CD4-positive, alpha-beta T cell treated with Interleukin-6 for 4 hours (primary cell): Measurements from ENCODE around the gene ARHGEF12.

Experiments used
- DNase-seq: peaks from one replicate; pipeline ENCODE4 v3.0.0-alpha.2; 2020; ENCODE audit warnings: mixed read lengths

Gene ARHGEF12

DNA sequence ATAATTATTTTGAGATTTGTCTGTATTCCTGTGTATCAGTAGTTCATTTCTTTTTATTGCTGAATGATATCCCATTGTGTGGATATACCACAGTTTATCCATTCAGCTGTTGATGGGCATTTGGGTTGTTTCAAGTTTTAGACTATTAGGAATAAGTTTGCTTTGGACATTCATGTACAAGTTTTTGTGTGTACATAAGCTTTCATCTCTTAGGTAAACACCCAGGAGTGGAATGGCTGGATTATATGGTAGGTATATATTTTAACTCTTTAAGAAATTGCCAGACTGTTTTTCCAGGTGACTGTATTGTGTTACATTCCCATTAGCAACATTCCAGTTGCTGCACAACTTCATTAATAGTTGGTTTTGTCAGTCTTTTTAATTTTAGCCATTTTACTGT is 52.0 kb downstream of the ARHGEF12 start:
- no peak for DNase-seq

DNA sequence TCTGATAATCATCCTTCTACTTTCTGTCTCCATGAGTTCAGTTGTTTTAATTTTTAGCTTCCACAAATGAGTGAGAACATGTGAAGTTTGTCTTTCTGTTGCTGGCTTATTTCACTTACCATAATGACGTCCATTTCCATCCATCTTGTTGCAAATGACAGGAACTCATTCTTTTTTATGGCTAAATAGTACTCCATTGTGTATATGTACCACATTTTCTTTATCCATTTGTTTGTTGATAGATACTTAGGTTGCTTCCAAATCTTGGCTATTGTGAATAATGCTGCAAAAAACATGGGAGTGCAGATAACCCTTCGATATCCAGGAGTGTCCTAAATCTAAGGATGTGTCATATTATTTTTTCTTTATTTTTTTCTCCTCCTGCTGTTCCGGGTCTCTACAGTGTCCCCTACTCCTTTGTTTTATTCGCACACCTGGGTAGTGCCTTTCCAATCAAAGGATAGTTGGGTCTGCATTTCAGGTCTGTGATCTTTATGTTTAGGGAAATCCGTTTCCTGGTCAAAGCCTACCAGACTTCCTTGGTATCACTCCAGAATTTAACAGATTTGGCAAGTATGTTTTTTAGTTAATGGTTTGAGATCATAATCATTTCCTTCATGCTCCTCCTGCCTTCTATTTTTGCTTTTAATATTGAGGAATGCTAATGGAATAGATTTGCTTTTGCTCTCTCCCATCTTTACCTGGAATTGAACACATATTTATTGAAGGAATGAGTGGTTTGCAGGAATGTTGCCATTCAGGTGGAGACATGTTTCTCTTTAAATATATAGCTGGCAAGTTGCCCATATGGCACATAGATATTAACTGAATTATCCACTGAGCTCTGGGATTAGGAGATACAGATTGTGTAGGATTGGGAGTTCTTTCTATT is 53.7 kb downstream of the ARHGEF12 start:
- no peak for DNase-seq

DNA sequence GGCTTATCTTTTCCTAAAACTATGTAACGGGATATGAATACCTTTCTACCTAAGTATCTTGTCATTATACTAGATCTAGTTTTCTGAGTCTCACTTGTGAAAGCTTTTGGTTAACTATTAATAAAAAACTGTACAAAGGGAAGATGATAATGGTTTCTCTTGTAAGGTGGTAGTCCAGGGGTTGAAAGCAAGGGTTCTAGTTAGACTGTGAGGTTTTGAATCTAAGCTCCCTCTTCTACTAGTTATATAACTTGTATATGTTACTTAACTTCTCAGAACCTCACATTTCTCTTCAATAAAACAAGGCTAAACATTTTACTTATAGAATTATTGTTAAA is 54.3 kb downstream of the ARHGEF12 start:
- no peak for DNase-seq

DNA sequence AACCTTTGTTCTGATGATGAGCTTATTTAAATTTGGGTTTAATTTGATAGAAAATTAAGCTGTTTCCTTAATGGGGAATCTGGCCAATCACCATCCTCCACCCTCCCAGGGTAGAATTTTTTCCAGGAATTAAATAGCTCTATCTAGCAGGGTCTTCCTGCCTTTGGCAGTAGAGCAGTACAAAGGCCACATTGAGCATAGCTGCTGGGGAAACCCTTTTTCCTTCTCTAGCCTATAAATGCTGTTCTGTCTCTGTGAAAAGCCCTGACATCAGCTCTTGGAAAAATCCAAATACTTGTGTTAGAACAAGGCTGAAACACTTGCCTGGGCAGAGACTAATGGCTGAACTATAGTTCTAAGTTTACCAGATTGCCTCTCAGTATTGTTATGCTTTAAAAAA is 55.1 kb downstream of the ARHGEF12 start:
- DNase-seq: no peak

DNA sequence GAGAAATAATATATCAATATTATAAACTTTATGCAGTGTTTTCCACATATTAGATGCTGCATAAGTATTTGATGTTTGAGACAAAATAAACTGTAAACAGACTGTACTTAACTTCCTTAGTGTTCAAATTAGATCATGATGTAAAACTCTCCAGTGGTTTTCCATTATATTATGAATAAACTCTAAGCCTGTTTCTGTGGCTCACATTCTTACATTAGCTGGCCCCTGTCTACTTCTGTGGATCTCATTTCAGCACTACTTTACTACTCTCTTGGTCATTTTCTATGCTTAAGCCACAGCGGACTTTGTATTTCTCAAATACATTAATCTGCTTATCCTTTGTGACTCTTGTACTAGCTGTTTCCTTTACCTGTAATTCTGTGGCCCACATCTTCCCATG is 55.6 kb downstream of the ARHGEF12 start:
- no peak for DNase-seq

DNA sequence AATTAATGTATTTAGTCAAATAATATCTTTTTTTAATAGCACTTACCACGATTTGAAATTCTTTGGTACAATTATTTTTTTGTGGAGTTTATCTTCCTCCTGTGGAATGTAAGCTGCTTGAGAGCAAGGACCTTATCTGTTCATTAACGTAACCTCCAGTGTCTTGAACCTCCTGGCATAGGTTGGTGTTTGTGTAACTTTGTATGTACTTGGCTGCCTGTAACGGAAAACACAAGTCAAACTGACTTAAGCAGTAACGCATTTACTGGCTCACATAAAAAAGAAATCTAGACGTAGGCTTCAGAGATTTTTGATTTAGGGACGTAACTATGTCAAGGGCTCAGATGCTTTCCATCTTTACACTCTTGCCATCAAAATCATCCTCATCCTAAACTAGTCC is 56.1 kb downstream of the ARHGEF12 start:
- DNase-seq: no peak

DNA sequence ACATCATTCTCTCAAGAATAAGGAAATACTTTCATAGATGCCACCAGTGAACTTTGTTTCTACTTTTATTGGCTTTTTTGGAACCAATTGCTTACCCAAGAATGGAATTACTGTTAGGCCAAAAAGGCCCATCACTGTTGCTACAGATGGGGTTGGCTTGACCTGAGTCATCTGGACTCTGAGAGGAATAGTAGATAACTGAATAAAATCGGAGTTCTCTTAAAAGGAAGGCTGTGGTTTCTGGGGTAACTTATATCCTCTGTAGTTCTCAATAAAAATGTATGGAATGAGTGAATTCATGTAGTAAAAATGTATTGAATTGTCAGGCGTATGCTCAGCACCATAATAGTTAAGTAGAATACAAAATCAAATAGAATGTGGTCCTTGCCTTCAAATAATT is 56.6 kb downstream of the ARHGEF12 start:
- no peak for DNase-seq

DNA sequence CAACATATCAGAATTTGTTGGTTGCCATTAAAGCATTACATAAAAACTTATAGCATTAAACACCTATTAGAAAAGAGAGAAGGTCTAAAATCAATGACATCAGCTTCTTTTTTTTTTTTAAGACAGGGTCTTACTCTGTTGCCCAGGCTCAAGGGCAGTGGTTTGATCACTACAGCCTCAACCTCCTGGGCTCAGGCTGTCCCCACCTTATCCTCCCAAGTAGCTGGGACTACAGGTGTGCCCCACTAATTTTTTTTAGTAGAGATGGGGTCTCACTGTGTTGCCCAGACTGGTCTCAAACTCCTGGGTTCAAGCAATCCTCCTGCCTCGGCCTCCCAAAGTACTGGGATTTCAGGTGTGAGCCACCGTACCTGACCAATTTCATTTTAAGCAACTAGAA is 57.9 kb downstream of the ARHGEF12 start:
- no peak for DNase-seq

DNA sequence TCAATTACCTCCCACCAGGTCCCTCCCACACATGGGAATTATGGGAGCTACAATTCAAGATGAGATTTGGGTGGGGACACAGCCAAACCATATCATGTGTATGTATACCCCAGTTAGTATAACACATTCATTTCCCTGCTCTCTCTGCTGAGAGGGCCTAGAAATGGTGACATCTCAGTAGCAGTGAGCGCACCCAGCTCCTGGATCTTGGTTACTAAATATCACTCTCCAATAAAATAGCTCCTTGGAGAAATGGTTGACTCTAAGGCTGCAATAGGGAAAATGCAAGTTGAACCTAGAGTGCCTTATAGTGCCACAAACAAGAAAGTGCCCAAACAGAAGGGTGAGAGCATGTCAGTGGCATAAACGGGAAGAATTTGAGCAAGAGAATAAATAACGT is 59.6 kb downstream of the ARHGEF12 start:
- no peak for DNase-seq

DNA sequence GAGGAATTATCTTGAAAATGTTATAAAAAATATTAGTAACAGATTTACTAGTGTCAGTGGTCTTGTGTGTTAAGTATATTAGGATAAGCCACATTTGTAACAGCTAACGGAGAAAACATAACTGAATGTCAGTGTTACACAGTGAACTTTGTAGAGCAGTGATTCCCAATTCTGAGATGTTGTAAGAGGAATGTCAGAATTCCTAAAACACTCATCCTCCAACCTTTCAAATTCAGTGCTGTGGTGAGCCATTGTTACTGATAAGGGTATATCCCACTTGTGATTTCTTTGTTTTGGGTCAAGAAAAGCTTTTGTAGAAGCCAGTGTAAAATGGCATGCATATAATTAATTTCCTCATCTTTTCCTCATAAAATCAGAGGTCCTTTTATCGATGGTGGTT is 61.9 kb downstream of the ARHGEF12 start:
- DNase-seq: no peak

DNA sequence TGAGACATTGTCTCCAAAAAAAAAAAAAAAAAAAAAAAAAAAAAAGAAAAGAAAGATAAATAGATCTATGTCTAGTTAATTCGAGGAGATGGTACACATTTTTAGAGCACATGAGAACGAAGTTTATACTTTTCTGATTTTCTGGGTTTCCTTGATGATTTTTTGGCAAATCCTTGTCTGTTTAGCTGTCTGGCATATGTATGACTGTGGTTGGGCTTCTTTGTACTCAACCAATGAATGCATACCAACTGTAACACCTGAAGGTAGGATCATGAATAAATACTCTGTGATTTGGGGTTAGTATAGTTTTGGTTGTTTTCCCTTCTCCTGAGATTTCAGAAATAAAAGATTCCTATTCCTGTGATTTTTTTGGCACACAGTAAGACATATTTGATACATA is 63.1 kb downstream of the ARHGEF12 start:
- DNase-seq: no peak

DNA sequence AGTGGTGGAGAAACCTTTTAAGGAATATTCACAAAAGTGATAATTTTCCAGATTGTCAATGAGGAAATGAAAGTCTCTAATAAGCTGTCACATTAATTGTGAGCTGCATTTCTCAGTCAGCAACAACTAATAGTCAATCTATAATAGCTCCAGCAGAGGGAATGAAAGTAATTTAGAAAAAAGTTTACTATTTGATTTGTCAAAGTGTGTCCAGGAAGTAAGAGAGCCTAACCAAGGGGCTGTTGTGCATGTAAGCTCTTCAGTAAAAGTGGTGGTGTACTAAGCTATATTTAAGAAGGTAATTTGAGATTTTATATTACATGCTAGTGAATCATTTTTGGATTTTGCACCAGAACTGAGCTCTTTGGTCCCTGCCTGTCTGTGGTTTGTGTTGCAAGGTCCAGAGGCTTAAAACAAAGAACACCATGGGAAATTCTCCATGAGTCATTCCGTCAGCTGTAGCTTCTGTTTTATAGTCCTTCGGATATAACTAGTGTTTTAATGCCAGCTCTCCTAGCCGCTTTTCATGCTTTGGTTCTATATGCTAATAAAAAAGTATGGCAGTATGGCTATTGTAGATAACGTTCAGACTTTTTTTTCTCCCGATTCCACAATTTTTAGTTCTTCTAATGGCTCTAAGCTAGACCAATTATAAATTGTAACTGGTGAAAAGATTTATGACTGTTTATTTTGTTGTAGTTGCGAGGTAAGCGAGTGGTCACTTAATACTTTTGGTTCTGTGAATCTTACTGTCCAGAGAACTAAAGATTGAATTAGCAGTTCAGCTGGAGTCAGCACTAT is 64.6 kb downstream of the ARHGEF12 start:
- no peak for DNase-seq

DNA sequence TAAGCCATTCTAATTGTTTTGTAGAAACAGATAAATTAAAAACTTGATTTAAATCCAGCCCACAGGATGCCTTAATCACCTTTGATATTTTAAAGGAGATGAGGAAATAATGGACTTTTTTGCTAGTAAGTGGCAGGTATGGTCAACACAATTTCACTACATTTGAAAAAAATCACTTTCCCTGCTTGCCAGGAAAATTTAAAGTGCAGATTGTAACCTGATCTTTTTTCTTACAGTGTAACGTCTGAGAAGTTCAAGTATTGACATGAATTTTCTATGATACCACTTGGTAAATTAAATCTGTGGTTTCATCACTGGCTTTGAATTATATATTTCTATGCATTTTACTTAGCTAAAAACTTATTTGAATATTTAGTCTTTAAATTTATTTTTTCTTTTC is 65.3 kb downstream of the ARHGEF12 start:
- DNase-seq: no peak

DNA sequence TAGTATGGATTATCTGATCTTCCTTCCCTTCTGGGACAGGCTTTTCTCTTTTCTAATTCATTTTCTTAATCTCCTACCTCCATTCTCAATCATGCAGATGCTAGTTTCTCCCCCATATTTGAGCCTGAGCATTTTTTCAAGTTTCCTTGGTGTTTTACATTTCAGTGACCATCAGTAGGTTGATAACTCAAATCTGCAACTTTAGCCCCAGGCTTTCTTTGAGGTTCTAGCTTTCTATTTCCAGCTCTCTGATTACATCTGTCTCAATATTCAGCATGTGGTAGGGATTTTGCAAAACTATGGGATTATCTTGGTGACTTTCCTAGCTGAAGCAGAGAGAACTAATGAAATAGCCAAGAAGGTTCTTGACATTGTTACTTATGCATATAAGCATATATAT is 67.8 kb downstream of the ARHGEF12 start:
- DNase-seq: no peak

DNA sequence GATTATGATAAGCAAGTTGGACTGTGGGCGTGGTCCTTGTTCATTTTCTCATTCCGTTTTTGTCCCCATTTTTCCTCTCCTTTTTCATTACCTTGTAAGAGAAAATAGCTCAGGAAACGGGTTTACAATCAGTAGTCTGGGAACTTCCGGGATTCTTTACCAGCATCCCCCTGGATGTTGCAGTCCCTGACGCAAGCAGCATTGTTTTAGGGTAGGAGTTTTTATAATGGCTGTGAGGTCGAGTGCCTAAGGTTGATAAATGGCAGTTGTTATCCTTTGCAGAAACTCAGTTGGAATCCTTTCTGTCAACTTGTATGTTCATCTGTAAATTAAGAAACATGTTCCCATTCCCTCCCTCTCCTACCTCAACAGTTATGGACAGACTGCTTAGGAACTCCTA is 68.3 kb downstream of the ARHGEF12 start:
- DNase-seq: no peak

DNA sequence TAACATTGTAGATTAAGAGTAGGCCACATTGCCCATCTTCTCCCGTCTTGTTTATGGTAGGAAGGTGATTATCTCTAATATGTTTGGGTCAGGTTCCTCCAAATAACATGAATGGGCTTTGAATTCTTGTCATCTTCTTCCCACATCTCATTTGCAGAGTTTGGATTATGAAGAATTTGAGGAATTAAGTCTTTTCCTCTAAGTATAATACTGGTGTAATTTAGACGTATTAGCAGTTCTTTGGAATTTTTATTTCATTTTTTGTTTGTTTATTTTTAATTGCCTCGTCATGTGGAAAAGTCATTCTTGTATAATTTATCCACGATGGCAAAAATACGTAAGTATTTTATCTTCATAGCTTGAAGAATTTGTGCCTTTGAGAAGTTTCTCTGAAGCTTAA is 73.4 kb downstream of the ARHGEF12 start:
- no peak for DNase-seq

DNA sequence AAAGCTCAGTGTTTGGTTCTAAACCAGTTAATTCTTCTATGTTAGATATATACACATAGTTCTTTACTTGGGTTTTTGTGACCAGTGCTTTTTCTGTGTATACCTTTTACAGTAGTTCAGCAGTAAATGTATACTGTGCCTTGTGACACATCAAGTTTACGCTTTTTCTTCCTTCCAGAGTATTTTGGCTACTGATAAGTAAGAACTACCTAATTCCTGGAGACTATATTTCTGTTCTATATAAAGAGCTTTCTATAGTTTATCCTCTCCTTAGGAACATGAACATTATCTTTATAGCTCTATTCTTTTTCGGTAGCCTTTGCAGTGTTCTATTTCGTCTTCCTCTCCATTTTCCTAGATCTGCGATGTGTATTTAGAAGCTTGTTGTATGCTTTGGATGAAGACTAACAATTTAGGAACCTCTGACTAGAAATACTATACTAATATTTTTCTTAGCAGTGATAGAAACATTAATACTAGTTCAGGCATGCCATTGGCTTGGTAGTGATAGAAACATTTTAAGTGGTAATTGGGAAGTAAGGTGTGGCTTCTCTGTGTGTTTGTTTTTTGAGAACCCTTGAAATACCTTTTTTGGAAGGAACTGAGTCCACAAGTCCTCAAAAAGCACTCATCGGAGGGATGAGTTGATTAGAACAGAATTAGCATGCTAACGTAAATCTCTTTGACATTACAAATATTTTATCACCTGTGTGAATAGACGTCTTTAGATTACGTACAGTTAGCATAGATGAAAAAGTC is 74.6 kb downstream of the ARHGEF12 start:
- DNase-seq: no peak

DNA sequence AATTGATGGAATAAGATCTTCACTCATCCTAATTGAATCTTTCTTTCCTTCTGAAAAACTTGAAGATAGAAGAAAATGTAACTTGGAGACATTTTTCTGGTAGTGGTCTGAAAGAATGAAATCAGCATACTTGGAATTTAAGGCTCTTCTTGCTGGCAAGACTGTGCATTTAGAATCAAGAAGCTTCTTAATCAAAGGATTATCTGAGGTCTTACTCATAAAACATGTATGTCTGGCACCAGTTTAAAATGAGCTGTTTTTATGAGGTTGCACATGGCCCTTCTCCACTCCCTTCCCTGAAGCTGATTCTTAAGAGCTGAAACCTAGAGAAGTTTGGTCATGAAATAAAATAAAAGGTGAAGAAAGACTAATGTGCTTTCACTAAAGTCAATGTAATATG is 77.3 kb downstream of the ARHGEF12 start:
- DNase-seq: no peak

DNA sequence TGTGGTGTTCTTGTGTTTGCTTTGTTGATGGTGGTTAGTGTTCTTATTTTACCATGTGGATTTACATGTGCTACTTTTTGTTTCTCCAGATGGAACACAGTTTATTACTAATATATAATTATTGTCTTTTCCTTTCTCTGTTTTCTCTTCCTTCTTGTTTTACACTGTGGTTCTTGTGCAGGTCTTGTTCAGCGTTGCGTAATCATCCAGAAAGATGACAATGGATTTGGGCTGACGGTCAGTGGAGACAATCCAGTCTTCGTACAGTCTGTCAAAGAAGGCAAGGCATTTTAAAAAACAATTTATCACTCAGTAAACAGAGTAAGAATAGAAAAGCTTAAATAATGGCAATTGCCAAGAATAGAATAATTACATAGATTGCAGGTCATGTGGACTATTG is 84.4 kb downstream of the ARHGEF12 start:
- no peak for DNase-seq

DNA sequence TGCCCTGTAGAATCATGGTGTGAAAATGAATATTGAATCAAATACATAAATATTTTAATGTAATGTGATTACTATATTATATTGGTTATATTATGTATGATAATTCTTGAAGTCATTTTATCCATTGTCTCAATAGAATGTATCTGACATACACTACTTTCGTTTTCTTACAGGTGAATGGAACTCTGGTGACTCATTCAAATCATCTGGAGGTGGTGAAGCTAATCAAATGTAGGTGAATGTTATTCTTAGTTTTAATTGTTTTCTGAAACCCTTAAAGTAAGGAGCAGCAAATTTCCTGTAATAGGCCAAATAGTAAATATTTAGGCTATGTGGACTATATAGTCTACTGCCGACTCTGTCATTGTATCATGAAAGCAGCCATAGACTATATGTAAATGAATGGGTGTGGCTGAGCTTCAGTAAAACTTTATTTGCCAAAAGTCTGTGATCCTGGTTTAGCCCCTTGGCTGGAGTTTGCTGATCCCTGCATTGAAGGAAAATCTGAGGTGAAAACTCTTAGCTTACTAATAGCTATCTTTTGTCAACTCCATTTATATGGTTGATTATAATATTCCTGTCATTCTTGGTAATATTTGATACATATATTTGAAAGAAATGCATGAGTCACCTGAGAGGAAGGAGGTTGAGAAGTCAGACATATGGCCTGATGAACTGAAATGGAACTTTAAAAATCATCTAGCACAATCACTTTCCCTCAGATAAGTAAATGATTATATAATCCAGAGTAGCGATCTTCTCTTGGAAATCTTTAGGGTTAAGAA is 88.2 kb downstream of the ARHGEF12 start:
- no peak for DNase-seq

DNA sequence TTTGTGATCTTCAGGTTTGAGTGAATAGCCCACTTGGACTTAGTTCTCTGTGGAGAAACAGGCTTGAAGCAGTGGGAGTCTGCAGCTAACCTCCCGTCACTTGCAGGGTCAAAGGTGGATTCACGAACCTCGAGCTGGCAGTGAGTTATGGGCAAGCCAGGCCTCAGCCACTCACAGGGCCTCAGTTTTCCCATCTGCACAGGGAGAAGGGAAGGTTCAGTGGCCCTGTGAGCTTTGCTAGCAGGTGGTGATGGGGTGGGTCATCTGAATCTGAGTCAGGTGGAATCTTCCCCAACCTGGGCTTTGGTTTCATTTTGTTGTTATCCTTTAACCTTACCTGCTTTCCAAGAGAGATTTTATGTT is 88.7 kb downstream of the ARHGEF12 start:
- DNase-seq: no peak

DNA sequence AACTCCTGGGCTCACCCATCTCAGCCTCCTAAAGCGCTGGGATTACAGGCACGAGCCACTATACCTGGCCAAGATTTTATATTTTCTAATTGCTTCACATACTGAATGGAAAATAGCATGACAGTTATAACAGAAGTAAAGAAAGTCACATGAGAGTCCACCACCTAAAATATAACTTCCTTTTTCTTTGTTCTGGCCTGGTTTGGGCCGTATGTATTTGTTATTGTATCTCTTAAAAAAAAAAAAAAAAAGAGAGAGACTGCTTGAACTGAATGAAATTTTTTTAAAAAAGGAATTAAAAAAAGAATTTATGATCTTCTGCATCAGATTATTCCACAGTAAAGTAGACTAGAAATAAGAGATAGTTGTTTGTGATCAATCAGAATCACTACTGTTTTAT is 89.3 kb downstream of the ARHGEF12 start:
- DNase-seq: no peak

DNA sequence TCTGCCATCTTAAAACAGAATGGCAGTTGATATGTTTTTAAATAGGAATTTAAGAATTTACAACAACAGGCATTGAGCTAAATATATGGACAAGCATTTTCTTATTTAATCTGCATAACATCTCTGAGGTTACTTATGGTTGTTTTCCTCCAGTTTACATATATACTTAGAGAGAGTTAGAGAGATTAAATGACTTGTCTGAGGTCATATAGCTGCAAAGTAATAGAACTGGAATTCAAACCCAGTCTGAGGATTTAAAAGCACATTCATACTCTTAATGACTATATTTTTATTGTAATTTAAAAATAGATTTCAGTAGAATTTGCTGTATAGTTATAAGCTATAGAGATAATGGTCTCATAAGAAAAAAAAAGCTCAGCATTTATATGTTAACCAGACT is 93.9 kb downstream of the ARHGEF12 start:
- DNase-seq: no peak
